BJ (cell line): ENCODE data around the gene ERF. TPM values are rescaled to one million over a fixed set of nuclear protein-coding genes. Genes with fewer than 3 reads are reported as not detected.
A peak's percentile ranks its signal among the peaks of the same experiment; 100 is the strongest.

ENCODE experiments used
- CTCF ChIA-PET: fragments of 350-600 bp; formaldehyde crosslinking; extraction: SDS; loops from one replicate; lab custom pipeline; 2021; ENCODE audit warnings: antibody characterized with exemption, inconsistent platforms; lab: Yijun Ruan, JAX
- POLR2A ChIA-PET: fragments of 300-600 bp; sonication (Branson Sonifier 250); formaldehyde crosslinking; extraction: SDS; loops from one replicate; lab custom pipeline; 2021; ENCODE audit warnings: antibody characterized with exemption; lab: Charles Lee
- DNase-seq: peaks from one replicate; pipeline ENCODE4 v3.0.0-alpha.2; 2011; ENCODE audit warnings: low read depth
- H3K27me3 ChIP-seq: 2 replicates; pipeline ENCODE4 v1.6.0; 2011; ENCODE audit warnings: low read length; ENCODE audit not compliant: control insufficient read depth, insufficient read depth
- H3K36me3 ChIP-seq: 2 replicates; pipeline ENCODE4 v1.5.1; 2011; ENCODE audit warnings: low read length; ENCODE audit not compliant: control insufficient read depth, insufficient read depth
- H3K4me3 ChIP-seq: 2 replicates; pipeline ENCODE4 v1.5.1; 2011; ENCODE audit warnings: low read depth, mild to moderate bottlenecking, control low read depth, low read length
- CTCF ChIP-seq: IDR thresholded peaks from 2 replicates; pipeline ENCODE4 v1.5.1; 2011; ENCODE audit warnings: low read depth, mild to moderate bottlenecking, control low read depth, inconsistent platforms, low read length, moderate library complexity; ENCODE audit not compliant: insufficient read depth
- polyA plus RNA-seq: library from polyadenylated mRNA; depleted of rRNA; stranded (reverse); fragments of >200 nt; gene quantifications from 2 replicates; pipeline ENCODE4 v1.2.3, GENCODE V29; 2011

ERF gene
- polyA plus RNA-seq, 1 experiment: 51.4 TPM

GRCh38 chr19:42217520-42218437, 37.1 kb downstream of the ERF start, which contains the start of gene DEDD2:
Gene DEDD2, minus strand, starts transcription at chr19:42217677. Its CDS starts 670 bp downstream, at chr19:42217007.
- Histone ChIP-seq H3K4me3 (peak within 1 kb of the TSS; percentile 79), H3K36me3 (no peaks in the 10 kb centered on the region), H3K27me3 (no peaks in the 10 kb centered on the region)
- ChIA-PET CTCF (interaction anchor here (0.7 to 1.3 kb wide), 4 partner anchors 25 to 109 kb away, joined by 3 to 4 read pairs (median 4); partner anchors contain the start of gene POU2F2), POLR2A (no interaction called here)
- TF ChIP-seq CTCF: no peak
- peak; percentile 91 for DNase-seq

DNA sequence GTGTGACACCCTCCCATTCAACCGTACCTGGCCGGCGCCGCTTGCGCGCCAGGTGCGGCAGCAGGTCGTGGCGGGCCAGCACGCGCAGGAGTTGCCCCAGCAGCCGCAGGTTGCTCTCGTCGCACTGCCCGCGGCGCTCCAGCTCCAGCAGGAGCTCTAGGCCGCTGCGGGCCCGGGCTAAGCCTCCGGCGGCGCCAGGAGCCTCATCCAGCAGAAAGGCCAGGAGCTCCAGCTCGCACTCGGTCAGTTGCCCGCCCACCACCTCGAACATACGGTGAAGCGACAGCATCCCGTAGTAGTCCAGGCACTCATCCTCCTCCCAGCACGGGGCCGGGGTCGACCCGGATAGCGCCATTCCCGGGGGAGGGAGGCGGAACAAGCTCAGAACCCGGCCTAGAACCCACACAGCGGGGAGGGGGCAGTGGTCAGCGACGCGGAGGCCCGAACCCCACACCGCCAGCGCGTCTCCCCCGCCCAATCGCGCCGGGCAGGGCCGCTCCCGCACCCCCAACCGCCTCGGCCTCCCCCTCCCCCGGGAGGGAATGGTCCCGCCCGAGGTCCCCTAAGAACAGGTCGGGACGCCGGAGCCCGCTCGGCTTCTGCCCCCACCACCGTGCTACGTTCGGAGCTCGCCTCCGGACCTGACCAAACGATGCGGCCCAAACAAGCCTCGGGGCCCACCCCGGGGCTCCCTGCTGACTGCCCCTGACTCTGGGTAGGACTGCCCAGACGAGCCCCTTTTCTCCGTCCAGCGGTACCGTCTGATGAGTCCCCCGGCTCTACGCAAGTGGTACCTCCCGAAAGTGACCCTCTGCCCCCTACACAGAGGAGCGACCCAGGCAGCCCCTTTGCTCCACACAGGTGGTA, 38.0 kb downstream of the ERF start:
- TF ChIP-seq CTCF: no peak
- Histone ChIP-seq H3K36me3 (no peaks in the 10 kb centered on the region), H3K4me3 (peak overlapping the region; percentile 79), H3K27me3 (no peaks in the 10 kb centered on the region)
- ChIA-PET CTCF (interaction anchor here (0.7 to 2.9 kb wide), 11 partner anchors 9 to 108 kb away, joined by 3 to 12 read pairs (median 4); partner anchors contain the start of genes GSK3A and POU2F2), POLR2A (interaction anchor here (0.7 kb wide), 1 partner anchor 9 kb away, joined by 47 read pairs; no protein-coding TSS in a partner anchor)
- DNase-seq: no peak

GRCh38 chr19:42214810-42215485, 40.0 kb downstream of the ERF start:
- DNase-seq: no peak
- POLR2A ChIA-PET: no interaction called here

GRCh38 chr19:42212886-42213285, 42.0 kb downstream of the ERF start:
- POLR2A ChIA-PET: no interaction called here

More at GRCh38 chr19:42214810-42215485, 40.0 kb downstream of the ERF start:
- H3K27me3 ChIP-seq: no peaks in the 10 kb centered on the region
- no peak overlapping the region for H3K4me3 ChIP-seq
- H3K36me3 ChIP-seq: no peaks in the 10 kb centered on the region
- CTCF ChIA-PET: interaction anchor here (1.7 to 2.9 kb wide), 2 partner anchors 30 to 106 kb away, joined by 4 to 12 read pairs; no protein-coding TSS in a partner anchor
- TF ChIP-seq CTCF: no peak

More at GRCh38 chr19:42212886-42213285, 42.0 kb downstream of the ERF start:
- TF ChIP-seq CTCF: no peak
- DNase-seq: no peak
- CTCF ChIA-PET: no interaction called here
- Histone ChIP-seq H3K27me3 (no peaks in the 10 kb centered on the region), H3K4me3 (no peak overlapping the region), H3K36me3 (peaks cover 11% of the 10 kb centered on the region)
